Aorta (tissue), 5 donors: ENCODE measurements around the gene DIDO1. TPM values are rescaled to one million over a fixed set of nuclear protein-coding genes. Genes with fewer than 3 reads are reported as not detected.
"Not testable (repeated sequence)": the region's sequence is repeated elsewhere in the genome, so short reads cannot be mapped to it uniquely, and the experiment has no call there.

ENCODE experiments used
- ATAC-seq: fragments of 200-7000 bp; cut with Tn5 transposase; one replicate; pipeline ENCODE4 v1.9.1; 2022; ENCODE audit warnings: moderate library complexity; ENCODE audit not compliant: low FRiP score
- DNase-seq, 2 donors: peaks; one replicate each; pipeline ENCODE4 v3.0.0-alpha.2; 2020
- H3K27ac ChIP-seq, 2 donors: one replicate each; pipeline ENCODE4 v1.5.1; 2013; ENCODE audit warnings: low read length in 2 of 2, mild to moderate bottlenecking in 2 of 2, moderate library complexity in 2 of 2, control low read depth in 1 of 2, inconsistent platforms in 1 of 2, low read depth in 1 of 2
- H3K27me3 ChIP-seq, 2 donors: one replicate each; pipeline ENCODE4 v1.6.1; 2013; ENCODE audit warnings: control low read depth in 1 of 2, low read length in 1 of 2, mild to moderate bottlenecking in 1 of 2, moderate library complexity in 1 of 2; ENCODE audit not compliant: insufficient read depth in 2 of 2, control insufficient read depth in 1 of 2
- H3K36me3 ChIP-seq, 2 donors: one replicate each; pipeline ENCODE4 v1.6.1; 2013; ENCODE audit warnings: control low read depth in 1 of 2, low read length in 1 of 2, mild to moderate bottlenecking in 1 of 2; ENCODE audit not compliant: insufficient read depth in 2 of 2, control insufficient read depth in 1 of 2
- H3K4me1 ChIP-seq, 2 donors: one replicate each; pipeline ENCODE4 v1.6.1; 2013; ENCODE audit warnings: low read length in 2 of 2, control low read depth in 1 of 2, mild to moderate bottlenecking in 1 of 2, moderate library complexity in 1 of 2; ENCODE audit not compliant: insufficient read depth in 2 of 2, control insufficient read depth in 1 of 2
- H3K4me3 ChIP-seq, 2 donors: one replicate each; pipeline ENCODE4 v1.5.1; 2013; ENCODE audit warnings: low read length in 2 of 2, control low read depth in 1 of 2, mild to moderate bottlenecking in 1 of 2
- H3K9me3 ChIP-seq: one replicate; pipeline ENCODE4 v1.6.1; 2013; ENCODE audit warnings: mild to moderate bottlenecking, low read length; ENCODE audit not compliant: control insufficient read depth
- WGBS, 2 donors: extraction: QIAGEN DNeasy Blood & Tissue Kit; methylation state at CpG; one replicate each; pipeline ENCODE4 v1.1.7; 2013; 5-methylcytosine and 5-hydroxymethylcytosine counted together
- intact Hi-C, 2 donors: fragments of 100-400 bp; cut with DNase I; formaldehyde crosslinking; loops; one replicate each; pipeline versions ENCODE4 v1.14.2 to v1.15.0; 2022
- polyA plus RNA-seq, 2 donors: library from polyadenylated mRNA; stranded (reverse); fragments of 200-250 nt; gene quantifications; one replicate each; pipeline ENCODE4 v1.2.3, GENCODE V29; 2013
- total RNA-seq, 2 donors: library from RNA; stranded (reverse); fragmentation: NEBNext Ultra II Directional; extraction: Animal tissue kit (Norgen Biotek cat#: 25700); gene quantifications; one replicate each; pipeline ENCODE4 v1.2.1, GENCODE V29; 2021
- donor health status: healthy with polysubstance abuse.
- donor health status: Bipolar disorder and iron deficiency.
- donor health status: DM: no; HTN: no; CAD: no.
- donor health status: DM: no; HTN: no; CAD: no.
- donor health status: DM: yes; HTN: yes; CAD: no.

DIDO1 gene
- total and polyA plus RNA-seq, 4 donors: 8.1 to 64.2 (median 43.0) TPM

DNA sequence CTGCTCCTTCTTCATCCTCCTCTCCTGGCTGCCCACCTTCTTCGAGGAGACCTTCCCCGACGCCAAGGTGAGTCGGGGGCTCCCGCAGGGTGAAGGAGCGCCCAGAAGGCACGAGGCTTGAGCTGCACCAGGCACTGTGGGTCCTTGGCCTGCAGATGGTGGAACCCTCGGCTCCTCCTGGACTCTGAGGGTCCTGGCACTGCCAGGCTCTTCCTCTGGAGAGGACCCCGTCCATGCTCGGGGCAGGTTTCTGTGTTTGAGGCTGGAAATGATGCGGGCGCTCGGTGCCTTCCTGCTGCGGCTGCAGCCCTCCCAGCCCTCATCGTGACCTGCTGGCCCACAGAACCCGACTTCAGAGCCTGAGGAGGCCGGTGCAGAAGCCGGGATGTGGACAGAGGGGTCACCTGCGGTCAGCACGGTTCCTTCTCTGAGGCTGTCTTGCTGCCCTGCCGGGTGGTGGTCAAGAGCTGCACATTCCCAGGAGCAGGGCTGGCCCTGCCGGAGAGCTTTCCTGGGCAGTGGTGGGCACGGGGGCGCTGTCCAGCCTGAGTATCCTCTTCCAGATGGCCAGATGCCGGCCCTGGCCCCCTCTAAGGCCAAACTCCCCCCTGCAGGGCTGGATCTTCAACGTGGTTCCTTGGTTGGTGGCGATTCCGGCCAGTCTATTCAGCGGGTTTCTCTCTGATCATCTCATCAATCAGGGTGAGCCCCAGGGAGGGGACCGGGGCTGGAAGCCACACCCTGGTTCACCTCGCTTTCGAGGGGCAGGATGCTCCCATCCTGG, 37.5 kb upstream of the DIDO1 start:
- no peak overlapping the region for H3K4me3 ChIP-seq
- H3K9me3 ChIP-seq: no peaks in the 10 kb centered on the region
- intact Hi-C loops: no loop called here
- WGBS, 2 donors: 86 to 93% methylated on average over 32 of the region's 32 CpGs
- H3K27me3 ChIP-seq: no peaks in the 10 kb centered on the region
- H3K4me1 ChIP-seq: no peaks in the 10 kb centered on the region
- ATAC-seq: no peak
- peaks cover 0 to 2% of the 10 kb centered on the region in 2 donors for H3K36me3 ChIP-seq
- no peak for DNase-seq
- no peak overlapping the region for H3K27ac ChIP-seq

DNA sequence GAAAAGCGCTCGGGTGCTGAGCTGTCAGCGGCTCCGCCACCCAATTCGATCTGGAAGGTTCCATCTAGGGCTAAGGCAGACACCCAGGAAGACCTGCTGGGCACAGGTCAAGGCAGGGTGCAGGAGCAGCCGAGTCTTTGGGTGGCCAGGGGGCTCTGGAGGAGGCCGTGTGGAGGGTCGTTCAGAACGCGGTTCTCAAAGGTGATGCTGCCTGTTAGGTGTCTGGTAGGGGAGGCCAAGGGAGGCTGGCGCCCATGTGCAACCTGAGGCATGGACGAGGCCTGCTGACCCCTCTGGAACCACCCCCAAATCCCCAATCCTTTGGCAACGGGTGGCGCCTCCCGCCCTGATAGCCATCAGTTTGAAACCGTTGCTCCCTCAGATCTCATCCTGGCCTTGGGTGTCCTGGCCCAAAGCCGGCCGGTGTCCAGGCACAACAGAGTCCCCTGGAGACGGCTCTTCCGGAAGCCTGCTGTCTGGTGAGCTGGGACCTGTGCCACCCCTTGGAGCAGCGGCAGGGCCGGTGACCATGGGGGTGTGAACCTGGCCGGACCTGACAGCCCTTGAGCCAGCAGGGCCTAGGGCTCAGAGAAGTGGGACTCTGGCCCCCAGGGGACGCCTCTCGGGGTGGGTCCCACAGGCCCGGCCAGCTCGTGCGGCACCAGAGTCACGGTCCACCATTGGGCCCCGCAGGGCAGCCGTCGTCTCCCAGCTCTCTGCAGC, 36.7 kb upstream of the DIDO1 start:
- 91 to 93% methylated on average over 32 of the region's 32 CpGs for WGBS, 2 donors
- H3K27ac ChIP-seq: no peak overlapping the region

DNA sequence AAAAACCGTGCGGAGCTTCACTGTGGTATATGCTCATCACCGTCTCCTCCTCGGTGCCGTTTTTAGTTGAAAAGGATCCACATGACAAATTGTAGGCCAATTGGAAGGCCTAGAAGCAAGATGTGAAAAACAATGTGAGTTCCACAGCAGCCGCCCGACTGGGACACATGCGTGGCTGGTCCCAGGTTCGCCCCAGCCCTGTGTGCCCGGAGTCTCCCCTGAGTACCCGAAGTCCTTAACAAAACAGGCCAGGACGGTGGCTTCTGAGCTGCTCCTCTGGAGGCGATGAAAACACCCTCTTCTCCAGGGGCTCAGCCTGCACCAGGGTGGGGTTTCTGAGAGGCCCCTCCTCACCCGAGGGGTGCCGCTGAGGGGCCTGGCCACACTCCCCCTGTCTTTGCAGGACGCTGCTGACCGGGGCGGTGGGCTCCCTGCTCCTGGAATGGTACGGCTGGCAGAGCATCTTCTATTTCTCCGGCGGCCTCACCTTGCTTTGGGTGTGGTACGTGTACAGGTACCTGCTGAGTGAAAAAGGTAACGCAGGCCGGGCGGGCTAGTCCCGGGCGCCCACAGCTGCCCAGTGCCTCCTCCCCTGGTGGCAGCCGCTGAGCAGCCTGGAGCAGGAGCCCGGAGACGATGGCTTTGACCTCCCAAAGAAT, 36.0 kb upstream of the DIDO1 start:
- 94% methylated on average over 29 to 30 of the region's 30 CpGs for WGBS, 2 donors
- no peaks in the 10 kb centered on the region for H3K9me3 ChIP-seq
- intact Hi-C loops: no loop called here
- no peaks in the 10 kb centered on the region for H3K4me1 ChIP-seq
- H3K27ac ChIP-seq: no peak overlapping the region
- H3K4me3 ChIP-seq: no peak overlapping the region
- no peaks in the 10 kb centered on the region for H3K27me3 ChIP-seq
- DNase-seq (no peak), ATAC-seq (no peak)
- peaks cover 0 to 2% of the 10 kb centered on the region in 2 donors for H3K36me3 ChIP-seq

More for the DNA sequence above, 36.7 kb upstream of the DIDO1 start:
- H3K9me3 ChIP-seq: no peaks in the 10 kb centered on the region
- H3K4me3 ChIP-seq: no peak overlapping the region
- intact Hi-C loops: no loop called here
- no peak for DNase-seq
- H3K4me1 ChIP-seq: no peaks in the 10 kb centered on the region
- no peak for ATAC-seq
- peaks cover 0 to 2% of the 10 kb centered on the region in 2 donors for H3K36me3 ChIP-seq
- no peaks in the 10 kb centered on the region for H3K27me3 ChIP-seq

DNA sequence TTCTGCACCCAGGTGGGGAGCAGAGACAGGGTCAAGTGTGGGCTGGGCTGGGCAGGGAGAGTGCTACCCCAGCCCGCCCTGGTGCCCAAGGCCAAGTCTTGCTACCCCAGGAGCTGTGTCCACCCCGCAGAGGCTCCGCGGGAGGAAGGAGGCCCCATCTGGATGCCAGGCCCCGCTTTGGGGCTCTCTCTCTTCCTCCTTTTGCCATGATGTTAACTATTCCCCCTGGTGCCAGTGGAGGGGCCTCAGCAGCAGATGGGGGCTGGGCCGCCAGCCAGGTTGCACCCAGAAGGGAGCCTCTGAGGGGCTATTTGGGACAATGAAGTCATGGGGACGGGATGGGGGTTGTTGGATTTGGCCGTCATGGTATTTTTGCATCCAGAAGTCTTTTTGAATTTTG, 35.5 kb upstream of the DIDO1 start:
- Histone ChIP-seq H3K27me3 (no peaks in the 10 kb centered on the region), H3K27ac (no peak overlapping the region), H3K4me3 (no peak overlapping the region), H3K4me1 (no peaks in the 10 kb centered on the region), H3K36me3 (peaks cover 0 to 2% of the 10 kb centered on the region in 2 donors), H3K9me3 (no peaks in the 10 kb centered on the region)
- ATAC-seq (no peak), DNase-seq (no peak)
- intact Hi-C loops: no loop called here
- 93 to 95% methylated on average over 8 of the region's 8 CpGs for WGBS, 2 donors

DNA sequence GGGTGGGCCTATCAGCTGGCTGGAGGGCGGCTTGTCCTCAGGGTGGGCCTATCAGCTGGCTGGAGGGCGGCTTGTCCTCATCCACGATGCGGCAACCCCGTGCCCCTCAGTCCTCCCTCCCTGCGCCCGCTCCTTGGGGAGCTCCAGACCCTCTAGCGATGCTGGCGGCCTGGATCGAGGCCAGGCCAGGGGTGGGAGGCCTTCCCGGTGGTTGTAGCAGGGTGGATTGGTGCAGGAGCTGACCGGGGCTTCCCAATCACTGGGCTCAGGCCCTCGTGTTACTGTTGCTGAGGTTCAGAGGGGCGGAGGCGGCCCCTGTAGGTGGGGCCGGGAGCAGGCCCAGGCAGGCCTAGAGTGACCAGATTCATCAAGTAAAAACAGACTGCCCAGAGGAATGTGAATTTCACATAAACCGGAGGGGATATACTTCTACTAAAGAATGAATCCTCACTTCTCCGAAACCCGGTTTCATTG, 35.0 kb upstream of the DIDO1 start:
- Histone ChIP-seq H3K27me3 (no peaks in the 10 kb centered on the region), H3K36me3 (peaks cover 0 to 2% of the 10 kb centered on the region in 2 donors), H3K9me3 (no peaks in the 10 kb centered on the region), H3K27ac (no peak overlapping the region), H3K4me1 (no peaks in the 10 kb centered on the region), H3K4me3 (no peak overlapping the region)
- intact Hi-C loops: no loop called here
- WGBS, 2 donors: 78 to 83% methylated on average over 19 of the region's 19 CpGs
- ATAC-seq (no peak), DNase-seq (no peak)

DNA sequence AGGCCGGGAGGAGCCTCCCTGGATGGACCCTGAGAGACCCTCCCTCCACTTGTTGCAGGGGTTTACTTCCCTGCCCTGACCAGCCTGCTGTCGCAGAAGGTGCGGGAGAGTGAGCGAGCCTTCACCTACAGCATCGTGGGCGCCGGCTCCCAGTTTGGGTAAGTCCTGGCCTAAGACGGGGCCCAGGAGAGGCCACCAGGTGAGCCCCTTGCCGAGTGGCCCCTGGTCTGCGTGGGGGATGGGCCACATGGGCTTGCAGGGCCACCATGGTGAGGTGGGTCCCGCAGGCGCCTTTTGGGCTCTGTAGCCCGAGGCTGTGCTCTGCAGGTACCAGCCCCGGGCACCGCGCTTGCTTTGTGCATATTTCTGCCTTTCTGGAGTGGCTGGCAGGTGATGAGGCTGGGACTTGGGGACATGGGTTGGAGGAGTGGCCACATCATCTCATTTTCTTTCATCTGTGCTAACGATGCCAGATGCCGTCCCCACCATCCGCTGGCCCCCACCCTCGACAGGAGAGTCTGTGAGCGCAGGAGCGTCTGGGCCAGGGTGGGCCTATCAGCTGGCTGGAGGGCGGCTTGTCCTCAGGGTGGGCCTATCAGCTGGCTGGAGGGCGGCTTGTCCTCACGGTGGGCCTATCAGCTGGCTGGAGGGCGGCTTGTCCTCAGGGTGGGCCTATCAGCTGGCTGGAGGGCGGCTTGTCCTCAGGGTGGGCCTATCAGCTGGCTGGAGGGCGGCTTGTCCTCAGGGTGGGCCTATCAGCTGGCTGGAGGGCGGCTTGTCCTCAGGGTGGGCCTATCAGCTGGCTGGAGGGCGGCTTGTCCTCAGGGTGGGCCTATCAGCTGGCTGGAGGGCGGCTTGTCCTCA, 34.4 kb upstream of the DIDO1 start:
- H3K27ac ChIP-seq, intact Hi-C loops, H3K27me3 ChIP-seq, H3K36me3 ChIP-seq, H3K4me1 ChIP-seq, H3K9me3 ChIP-seq, ATAC-seq, DNase-seq, H3K4me3 ChIP-seq: not testable (repeated sequence)
- WGBS, 2 donors: 93 to 94% methylated on average over 23 to 27 of the region's 31 CpGs

DNA sequence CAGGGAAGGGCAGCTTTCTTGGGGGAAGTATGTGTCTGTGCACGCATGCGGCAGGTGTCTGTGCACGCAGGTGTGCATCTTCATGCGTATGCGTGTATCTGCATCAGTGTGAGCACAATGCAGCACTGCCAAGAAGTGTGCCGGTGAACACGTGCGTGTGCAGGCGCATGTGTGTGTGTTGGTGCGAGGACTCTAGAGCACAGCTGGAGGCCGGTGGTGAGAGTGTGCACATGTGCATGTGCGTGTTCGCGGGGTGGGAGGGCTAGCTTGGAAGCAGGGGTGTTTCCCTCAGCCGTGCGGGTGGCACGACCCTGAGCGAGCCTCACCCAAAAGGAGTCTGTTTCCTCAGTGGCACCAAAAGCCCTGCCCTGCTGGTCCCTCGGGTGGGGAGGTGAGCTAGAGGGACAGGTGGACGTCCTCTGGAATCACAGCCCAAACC, 33.7 kb upstream of the DIDO1 start:
- Histone ChIP-seq H3K4me1 (no peaks in the 10 kb centered on the region), H3K9me3 (no peaks in the 10 kb centered on the region), H3K36me3 (peaks cover 0 to 2% of the 10 kb centered on the region in 2 donors), H3K27ac (no peak overlapping the region), H3K4me3 (no peak overlapping the region), H3K27me3 (no peaks in the 10 kb centered on the region)
- 94 to 95% methylated on average over 20 of the region's 20 CpGs for WGBS, 2 donors
- no peak for DNase-seq
- no peak for ATAC-seq
- intact Hi-C loops: loop anchor here in 1 of 2 donors (10.0 kb wide), 1 partner anchor 155 kb away; the partner anchor contains the start of gene OGFR
